ENCODE data around the gene DDX31.

Gene DDX31

DNA sequence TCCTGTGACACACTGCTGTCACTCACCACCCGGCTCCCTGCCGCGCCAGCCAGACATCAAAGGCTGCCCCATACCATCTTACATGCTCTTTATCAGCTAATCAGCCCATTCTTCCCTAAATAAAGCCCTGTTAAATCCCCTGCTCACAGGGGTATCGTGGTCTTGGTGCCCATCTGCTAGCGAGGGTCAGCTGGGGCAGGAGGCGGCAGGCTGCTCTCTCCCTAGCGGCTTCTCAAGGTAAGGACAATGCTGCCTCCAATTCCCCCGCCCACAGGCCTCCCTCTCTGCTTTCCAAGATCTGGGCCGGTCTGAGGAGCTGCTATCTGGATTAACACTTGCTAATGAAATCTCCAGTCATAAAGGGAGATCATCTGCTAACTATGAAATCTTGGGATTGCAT lies 60.6 kb downstream of the DDX31 start:
- TF ChIP-seq ZNF274 (IDR thresholded peaks at IDR 0.05; ENCODE audit: low read depth, low read length), result no peak
- no peak overlapping the region for H3K4me3 ChIP-seq (ENCODE audit: low read length)

DNA sequence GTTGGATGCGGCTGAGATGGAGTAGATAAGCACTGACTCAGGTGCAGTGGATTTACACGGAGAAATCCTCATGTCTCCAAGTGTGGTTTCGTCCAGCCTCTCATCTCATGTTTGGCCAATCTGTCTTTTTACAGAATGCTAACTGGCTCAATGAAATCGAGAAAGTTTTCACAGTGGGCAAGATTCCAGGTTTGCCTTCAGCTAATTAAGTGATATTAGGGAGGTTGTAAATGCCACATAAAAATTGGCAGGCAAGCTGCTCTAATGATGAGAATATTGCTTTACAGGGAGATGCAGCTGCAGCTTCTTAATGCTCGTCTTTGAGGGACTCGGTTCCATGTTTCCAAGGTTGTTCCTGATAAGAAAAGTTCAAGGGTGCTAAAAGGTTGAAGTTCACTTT lies 63.7 kb downstream of the DDX31 start:
- H3K4me3 ChIP-seq (ENCODE audit: low read length), result no peak overlapping the region
- no peak for TF ChIP-seq ZNF274 (IDR thresholded peaks at IDR 0.05; ENCODE audit: low read depth, low read length)

DNA sequence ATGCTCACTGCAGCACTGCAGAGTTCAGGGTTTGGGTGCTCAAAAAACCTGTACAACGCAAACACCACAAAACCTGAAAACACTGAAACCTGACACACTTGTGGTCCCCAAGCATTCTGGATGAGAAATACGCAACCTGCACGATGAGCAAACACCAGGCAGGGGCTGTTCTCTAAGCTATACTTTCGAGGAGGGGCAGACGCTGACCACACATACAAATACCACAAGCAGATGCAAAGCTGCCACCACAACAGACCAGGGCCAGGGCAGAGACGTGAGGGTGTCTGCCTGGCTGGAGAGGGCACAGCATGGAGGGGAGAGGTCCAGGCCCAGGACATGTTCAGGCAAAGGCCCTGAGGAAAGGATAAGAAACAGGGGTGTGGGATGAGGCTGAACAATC lies 64.4 kb downstream of the DDX31 start:
- no peak overlapping the region for H3K4me3 ChIP-seq (ENCODE audit: low read length)
- TF ChIP-seq ZNF274 (IDR thresholded peaks at IDR 0.05; ENCODE audit: low read depth, low read length), result no peak

DNA sequence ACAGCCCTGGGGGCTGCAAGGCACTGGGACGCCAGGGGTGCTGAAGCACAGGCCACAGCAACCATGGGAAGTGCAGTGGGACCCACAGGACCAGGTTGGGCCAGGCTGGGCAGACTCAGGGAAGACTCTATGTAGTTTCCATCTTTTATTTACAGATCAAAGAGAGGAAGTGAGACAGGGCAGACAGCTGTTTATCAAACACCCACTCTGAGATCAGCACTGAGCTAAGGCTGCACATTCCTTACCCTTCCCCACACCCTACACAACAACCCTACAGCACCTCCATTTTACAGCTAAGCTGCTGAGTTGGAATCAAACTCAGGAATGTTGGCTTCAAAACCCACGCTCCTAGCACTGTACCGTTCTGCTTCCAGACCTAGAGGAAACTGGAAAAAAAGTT lies 67.6 kb downstream of the DDX31 start:
- no peak overlapping the region for H3K4me3 ChIP-seq (ENCODE audit: low read length)
- TF ChIP-seq ZNF274 (IDR thresholded peaks at IDR 0.05; ENCODE audit: low read depth, low read length), result no peak

DNA sequence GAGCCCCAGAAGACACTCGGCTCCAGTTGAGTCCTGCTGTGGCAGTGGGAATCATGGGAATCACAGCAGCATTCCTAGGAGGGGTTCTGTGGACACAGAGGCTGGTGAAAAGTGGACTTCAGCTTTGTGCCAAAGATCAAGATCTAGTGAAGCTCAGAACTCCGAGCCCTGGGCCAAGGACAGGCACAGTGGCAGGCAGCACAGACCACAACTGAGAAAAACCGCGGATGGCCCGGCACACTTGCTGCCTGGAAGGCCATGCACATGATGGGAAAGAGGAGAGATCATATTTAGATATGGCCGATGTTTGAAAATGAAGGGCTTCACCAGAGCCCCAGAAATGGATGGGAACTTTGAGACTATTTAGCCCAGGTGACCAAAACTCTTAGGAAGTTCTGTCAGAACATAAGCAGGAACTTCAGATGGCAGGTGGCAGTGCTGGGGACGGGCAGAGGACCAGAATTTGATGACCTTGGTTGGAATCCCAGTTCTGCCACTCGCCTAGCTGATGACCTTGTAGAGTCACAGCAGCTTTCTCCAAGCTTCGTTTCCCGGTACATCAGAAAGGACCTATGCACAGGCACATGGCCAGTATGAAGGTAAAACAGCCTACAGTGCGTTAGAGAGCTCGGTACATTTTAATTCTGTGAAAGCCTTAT lies 69.3 kb downstream of the DDX31 start:
- TF ChIP-seq ZNF274 (IDR thresholded peaks at IDR 0.05; ENCODE audit: low read depth, low read length), result no peak
- no peak overlapping the region for H3K4me3 ChIP-seq (ENCODE audit: low read length)

DNA sequence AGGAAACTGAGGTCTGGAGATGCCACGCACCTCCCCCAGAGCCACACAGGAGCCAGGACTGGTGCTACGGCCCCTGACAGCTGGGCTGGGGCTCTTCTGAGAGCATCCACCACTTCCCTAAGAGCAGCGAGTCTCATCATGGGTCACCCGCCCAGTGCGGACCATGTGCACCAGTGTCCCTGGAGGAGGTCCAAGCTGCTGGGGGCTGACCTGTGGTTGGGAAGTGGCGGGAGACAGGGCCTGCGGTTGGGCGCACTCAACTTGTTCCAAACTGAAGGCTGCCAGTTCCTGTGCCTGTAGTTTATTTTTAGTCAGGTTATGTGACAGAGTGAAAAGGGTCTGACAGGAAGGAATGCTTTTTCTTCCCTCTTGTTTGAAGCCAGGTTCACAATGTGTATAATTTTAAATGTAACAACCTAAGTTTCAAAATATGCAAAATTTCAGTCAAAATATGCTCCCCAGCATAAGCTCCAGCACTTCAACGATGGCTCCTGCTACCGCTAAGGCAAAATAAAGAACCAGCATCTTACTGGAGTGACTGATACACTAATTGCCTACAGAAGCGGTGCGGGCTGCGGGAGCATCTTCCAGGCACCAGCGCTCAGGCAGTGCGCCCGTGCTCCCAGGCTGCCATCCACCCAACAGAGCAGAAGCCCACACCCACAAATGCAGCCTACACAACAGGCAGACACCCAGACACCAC lies 72.6 kb downstream of the DDX31 start:
- no peak for TF ChIP-seq ZNF274 (IDR thresholded peaks at IDR 0.05; ENCODE audit: low read depth, low read length)
- H3K4me3 ChIP-seq (ENCODE audit: low read length), result no peak overlapping the region

DNA sequence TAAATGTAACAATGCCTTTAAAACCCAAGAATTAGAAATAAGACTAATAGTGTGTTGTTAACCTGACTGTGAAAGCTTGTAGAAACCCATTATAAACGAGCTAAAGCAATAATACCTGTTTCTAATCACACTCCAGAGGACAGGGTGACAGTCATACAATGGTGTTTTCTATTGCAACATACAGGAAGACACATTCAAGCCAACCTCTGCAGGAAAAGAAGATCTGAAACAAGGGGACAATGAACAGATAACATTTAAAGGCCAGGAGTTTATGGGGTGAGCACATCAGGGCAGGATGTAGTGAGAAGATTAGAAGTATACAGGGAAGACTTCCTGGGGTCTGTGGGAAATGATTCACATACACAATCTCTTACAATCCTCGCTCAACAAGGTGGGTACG lies 73.6 kb downstream of the DDX31 start:
- no peak overlapping the region for H3K4me3 ChIP-seq (ENCODE audit: low read length)
- no peak for TF ChIP-seq ZNF274 (IDR thresholded peaks at IDR 0.05; ENCODE audit: low read depth, low read length)

DNA sequence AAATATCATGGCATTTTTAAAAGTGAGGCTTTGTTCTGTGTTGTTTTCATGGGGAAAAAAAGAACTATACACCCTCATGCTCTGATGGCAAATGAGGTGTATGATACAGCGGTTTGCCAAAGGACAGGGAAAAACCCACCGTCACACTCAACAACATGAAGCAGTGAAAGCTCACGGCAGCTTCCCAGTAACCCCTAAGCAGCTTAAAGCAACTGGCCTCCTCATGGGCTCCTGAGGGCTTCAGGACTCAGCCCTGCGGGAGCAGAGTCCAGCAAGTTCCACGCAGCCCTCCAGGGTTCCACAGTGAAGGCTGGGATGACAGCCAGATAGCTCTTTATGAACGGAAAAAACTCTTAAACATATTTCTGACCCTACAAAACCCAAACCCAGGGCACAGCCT lies 74.5 kb downstream of the DDX31 start:
- TF ChIP-seq ZNF274 (IDR thresholded peaks at IDR 0.05; ENCODE audit: low read depth, low read length), result no peak
- no peak overlapping the region for H3K4me3 ChIP-seq (ENCODE audit: low read length)

DNA sequence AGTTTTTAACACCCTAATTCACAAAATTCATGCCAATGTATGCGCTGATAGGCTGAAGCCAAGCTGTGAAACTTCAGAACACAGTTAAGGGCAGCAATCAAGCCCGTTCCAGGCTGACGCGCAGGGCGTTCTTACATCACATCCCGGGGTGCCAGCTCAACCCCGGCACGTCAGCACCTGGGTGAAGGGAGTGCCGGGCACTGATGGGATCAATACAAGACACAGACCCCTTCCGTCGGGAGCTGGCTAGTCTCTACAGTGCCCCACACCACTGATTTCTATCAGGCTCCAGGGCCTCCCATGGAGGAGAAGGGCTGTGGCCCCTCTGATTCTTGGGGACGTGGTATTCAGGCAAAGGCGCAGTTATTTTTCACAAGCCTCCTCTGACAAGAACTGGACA lies 75.4 kb downstream of the DDX31 start:
- TF ChIP-seq ZNF274 (IDR thresholded peaks at IDR 0.05; ENCODE audit: low read depth, low read length), result no peak
- no peak overlapping the region for H3K4me3 ChIP-seq (ENCODE audit: low read length)

DNA sequence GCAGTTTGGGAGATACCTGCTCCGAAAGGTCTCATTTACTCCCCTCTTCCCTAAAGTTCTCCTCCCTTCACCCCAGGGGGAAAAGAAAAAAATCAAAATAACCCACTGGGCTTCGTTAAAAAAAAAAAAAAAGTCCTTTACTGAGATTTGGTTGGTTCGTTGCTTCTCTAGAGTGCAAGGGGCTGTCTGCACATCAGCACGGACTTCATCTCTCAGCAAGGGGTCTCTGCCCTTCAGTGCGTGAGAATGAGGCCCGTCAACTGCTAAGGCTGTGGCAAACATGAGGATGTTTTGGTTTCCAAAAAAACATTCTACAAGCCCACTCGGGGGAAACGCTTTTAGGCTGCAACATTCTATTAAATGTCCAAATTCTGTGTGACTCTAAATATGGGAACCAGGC lies 77.3 kb downstream of the DDX31 start:
- TF ChIP-seq ZNF274 (IDR thresholded peaks at IDR 0.05; ENCODE audit: low read depth, low read length), result no peak
- no peak overlapping the region for H3K4me3 ChIP-seq (ENCODE audit: low read length)

DNA sequence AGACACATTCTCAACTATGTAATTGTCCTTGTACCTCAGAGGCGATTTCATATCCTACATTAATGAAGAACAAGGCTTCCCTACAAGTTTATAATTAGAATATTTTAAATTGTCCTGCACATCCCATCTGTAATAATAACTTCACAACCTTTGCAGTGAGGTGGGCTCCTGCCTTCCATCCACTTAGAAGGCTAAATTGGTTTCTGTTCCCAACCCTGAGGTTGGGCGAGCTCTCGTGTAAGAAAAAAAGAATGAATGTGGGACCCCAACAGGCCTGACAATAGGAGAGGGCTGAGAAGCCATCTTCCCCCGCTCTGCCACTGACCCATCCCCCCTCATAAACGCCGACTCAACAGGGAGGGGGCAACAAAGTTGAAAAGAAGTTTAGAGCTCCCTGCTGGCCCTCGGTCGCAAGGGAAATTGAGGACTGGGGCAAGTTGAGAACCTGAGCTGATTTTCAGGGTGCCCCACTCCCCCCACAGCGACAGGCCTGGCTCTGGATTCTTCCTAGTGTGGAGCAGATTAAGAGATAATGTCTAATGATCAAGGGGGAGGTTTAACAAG lies 78.0 kb downstream of the DDX31 start:
- no peak overlapping the region for H3K4me3 ChIP-seq (ENCODE audit: low read length)
- no peak for TF ChIP-seq ZNF274 (IDR thresholded peaks at IDR 0.05; ENCODE audit: low read depth, low read length)

DNA sequence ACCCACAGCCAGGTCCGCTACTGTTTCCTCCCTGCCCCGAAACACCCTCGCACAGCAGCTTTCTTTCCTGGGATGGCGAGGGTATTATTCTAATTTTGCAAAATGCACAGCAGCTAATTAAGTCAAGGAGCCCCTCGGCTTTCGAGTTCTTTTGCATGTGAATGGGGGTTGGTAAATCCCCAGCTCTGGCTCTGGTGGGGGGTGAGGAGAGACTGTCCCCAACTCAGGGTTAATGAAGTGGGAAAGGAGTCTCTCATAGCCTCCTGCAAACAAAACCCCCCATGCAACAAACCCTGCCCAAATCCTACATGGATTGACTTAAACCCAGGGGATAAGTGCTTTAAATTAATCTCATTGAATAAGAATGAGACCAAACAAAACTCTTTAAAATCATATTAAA lies 78.5 kb downstream of the DDX31 start:
- TF ChIP-seq ZNF274 (IDR thresholded peaks at IDR 0.05; ENCODE audit: low read depth, low read length), result no peak
- no peak overlapping the region for H3K4me3 ChIP-seq (ENCODE audit: low read length)

DNA sequence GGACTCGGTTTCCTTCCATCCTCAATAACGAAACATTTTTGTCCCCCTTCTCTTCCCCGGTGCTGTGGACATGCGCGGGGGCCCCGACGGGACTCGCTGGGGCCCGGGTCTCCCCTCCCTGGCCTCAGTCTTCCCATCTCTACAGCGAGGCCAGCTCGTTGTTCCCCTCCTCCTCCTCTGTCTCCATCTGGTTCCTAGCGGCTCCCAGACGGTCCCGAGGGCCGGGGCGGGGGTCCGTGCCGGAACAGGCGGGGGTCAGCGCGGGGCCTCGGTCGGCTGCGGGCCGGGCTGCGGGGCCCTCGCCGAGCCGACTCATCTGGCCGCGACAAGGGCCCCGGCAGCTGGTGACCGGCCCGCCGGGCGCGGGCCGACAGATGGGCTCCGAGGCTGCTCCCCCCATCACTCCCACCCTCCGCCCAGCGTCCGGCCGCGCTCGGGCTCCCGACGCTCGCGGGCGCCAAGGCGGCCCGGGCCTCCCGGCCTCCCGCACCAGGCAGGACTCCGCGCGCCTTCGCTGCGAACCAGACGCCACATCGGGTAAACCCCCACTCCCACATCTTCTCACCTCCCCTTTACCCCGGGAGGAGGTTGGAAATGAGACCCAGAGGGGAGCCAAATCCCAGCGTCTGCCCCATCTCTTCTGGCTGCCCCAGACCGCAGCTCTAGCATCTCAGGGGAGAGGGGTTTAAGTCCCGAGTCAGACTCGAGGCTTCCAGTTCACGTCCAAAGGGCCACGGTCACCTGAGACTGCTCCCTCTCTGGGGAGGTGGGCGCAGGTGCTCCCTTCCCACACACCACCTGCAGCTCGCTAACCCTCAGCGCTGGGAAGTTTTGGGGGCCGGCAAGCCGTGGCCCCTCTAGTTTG lies 79.2 kb downstream of the DDX31 start:
- no peak overlapping the region for H3K4me3 ChIP-seq (ENCODE audit: low read length)
- TF ChIP-seq ZNF274 (IDR thresholded peaks at IDR 0.05; ENCODE audit: low read depth, low read length), result no peak

DNA sequence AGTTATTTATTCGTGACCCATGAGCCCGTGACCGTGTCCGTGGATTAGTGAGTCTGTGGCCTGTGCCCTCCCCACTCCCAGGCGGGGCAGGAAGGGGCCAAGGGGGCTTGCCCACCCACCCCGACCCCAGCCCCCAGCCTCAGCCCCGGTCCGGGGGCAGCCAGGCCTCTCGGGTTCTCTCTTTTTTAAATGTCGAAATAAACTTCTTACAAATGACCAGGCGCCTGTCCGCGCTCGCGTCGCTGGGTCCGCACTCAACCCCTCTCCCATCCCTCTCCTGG lies 79.8 kb downstream of the DDX31 start:
- H3K4me3 ChIP-seq (ENCODE audit: low read length), result no peak overlapping the region
- no peak for TF ChIP-seq ZNF274 (IDR thresholded peaks at IDR 0.05; ENCODE audit: low read depth, low read length)

Measured in GM08714 (cell line).